Kidney (tissue), 22 donors: ENCODE measurements around the gene OLIG3. TPM values are rescaled to one million over a fixed set of nuclear protein-coding genes. Genes with fewer than 3 reads are reported as not detected.

Source experiments
- DNase-seq, 5 donors: peaks; one replicate each; pipeline ENCODE4 v3.0.0-alpha.2; 2013 to 2020
- FAIRE-seq: peaks from 2 replicates; lab custom pipeline; 2012; peaks lifted over from hg19 to GRCh38; lab: Jason Lieb, UNC
- H3K27ac ChIP-seq, 2 donors: one replicate each; pipeline ENCODE4 v1.7.0; 2013; ENCODE audit warnings: low read depth in 2 of 2, low read length in 2 of 2, inconsistent platforms in 1 of 2
- H3K27me3 ChIP-seq: one replicate; pipeline ENCODE4 v1.7.1; 2013; ENCODE audit warnings: low read length, inconsistent platforms; ENCODE audit not compliant: control insufficient read depth, insufficient read depth
- H3K36me3 ChIP-seq, 3 donors: one replicate each; pipeline versions ENCODE4 v1.7.0 to v1.7.1; 2013; ENCODE audit warnings: low read length in 3 of 3, control low read depth in 1 of 3, inconsistent platforms in 1 of 3; ENCODE audit not compliant: insufficient read depth in 3 of 3, control insufficient read depth in 2 of 3
- H3K4me1 ChIP-seq, 3 donors: one replicate each; pipeline versions ENCODE4 v1.7.0 to v1.7.1; 2013; ENCODE audit warnings: low read length in 3 of 3, inconsistent platforms in 1 of 3, low read depth in 1 of 3; ENCODE audit not compliant: control insufficient read depth in 2 of 3, insufficient read depth in 2 of 3
- H3K4me3 ChIP-seq, 3 donors: one replicate each; pipeline versions ENCODE4 v1.7.0 to v1.8.1; 2013; ENCODE audit warnings: low read length in 3 of 3, control low read depth in 1 of 3, inconsistent platforms in 1 of 3
- H3K9ac ChIP-seq, 3 donors: one replicate each; pipeline versions ENCODE4 v1.7.0 to v1.7.1; 2013; ENCODE audit warnings: low read length in 3 of 3, control low read depth in 1 of 3, inconsistent platforms in 1 of 3
- H3K9me3 ChIP-seq, 3 donors: one replicate each; pipeline versions ENCODE4 v1.7.0 to v1.7.1; 2013; ENCODE audit warnings: low read length in 3 of 3, control low read depth in 1 of 3, inconsistent platforms in 1 of 3; ENCODE audit not compliant: control insufficient read depth in 2 of 3, insufficient read depth in 1 of 3
- intact Hi-C: fragments of 100-400 bp; cut with DNase I; formaldehyde crosslinking; loops from one replicate; pipeline ENCODE4 v1.11.1; 2022
- long read RNA-seq, 10 donors: library from polyadenylated mRNA in 1 of 10; unstranded in 1 of 10; transcript quantifications; one replicate each; pipeline ENCODE4 v2.0.0 and lab custom pipeline, GENCODE V29; 2021 to 2026
- polyA plus RNA-seq: library from polyadenylated mRNA; stranded (reverse); fragments of 350-450 nt; fragmentation: Illumina TruSeq; extraction: RNeasy Lipid Tissue Mini Kit (QIAGEN cat#74804); gene quantifications from one replicate; pipeline ENCODE4 v1.2.3, GENCODE V29; 2014; ENCODE audit warnings: low read depth, low replicate concordance; ENCODE audit not compliant: insufficient read depth
- total RNA-seq: library from RNA; stranded (reverse); fragmentation: NEBNext Ultra II Directional; extraction: Animal tissue kit (Norgen Biotek cat#: 25700); gene quantifications from one replicate; pipeline ENCODE4 v1.2.1, GENCODE V29; 2021
- TF ChIP-seq, protein P1 (sequence below): IDR thresholded peaks from 3 replicates; pipeline ENCODE4 v1.5.1; 2012; ENCODE audit warnings: mild to moderate bottlenecking, moderate library complexity, borderline replicate concordance; ENCODE audit not compliant: insufficient read depth; ENCODE audit errors: extremely low read depth
- donor health status: control.
- donor health status: control.
- donor health status: control.
- donor health status: control.
- donor health status: control.
- donor health status: DM: yes; HTN: yes; CAD: no.
- donor health status: Normal renal cell carcinoma (clear cell type).

The OLIG3 gene
- not detected for total RNA-seq
- not detected for polyA plus RNA-seq
- long read RNA-seq, donor 1: 0 reads
- long read RNA-seq, donor 2: 0 reads
- long read RNA-seq, donor 3: 0 reads
- long read RNA-seq, donor 4: 0 reads
- long read RNA-seq, donor 5: 0 reads
- long read RNA-seq, donor 6: 0 reads
- long read RNA-seq, donor 7: 0 reads
- long read RNA-seq, donor 8: 0 reads
- long read RNA-seq, donor 9, partial matches to known transcripts: 0 of 1 reads
- long read RNA-seq, donor 9, other reads (novel, unspliced or antisense): 0 of 1 reads
- long read RNA-seq, donor 10: 0 reads

DNA sequence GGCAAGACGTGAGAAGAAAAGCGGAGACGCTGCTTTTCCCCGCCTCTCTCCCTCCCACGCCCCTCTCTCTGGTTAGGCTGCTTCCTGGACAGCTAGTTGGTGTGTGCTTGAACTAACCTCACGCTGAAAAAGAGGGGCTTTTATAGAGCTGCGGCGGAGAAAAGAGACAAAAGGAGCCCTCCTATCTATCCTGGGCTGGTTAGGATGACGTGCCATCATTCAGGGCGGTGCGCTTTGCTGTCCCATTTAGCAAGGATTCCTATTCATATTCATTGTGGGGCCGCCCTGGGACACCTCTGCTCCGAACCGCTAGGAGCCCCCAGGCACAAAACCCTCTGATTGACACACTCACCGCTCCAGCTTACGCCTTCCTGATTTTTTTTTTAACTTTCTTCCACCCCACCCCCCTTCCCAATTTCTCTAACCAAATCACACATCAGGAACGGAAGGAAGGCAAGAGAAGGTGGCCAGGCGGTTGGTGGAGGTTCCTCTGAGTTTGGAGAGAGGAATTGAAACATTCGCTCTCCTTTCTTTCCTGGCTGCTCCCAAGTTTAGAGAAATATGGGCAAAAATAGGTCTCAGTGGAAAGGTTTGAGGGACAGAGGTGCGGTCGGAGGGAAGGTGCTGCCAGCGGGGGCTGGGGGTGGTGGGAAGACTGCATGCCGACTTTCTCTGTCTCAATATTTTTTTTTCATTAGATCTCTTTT is at the start of gene OLIG3:
TSS of gene OLIG3 (minus strand) at position 114 of the 707 bp plus-strand sequence. CDS start 224 bp downstream, outside the sequence.
- H3K27ac ChIP-seq: no peak within 1 kb of the TSS
- H3K9me3 ChIP-seq: no peaks in the 10 kb centered on the region
- no peaks in the 10 kb centered on the region for H3K36me3 ChIP-seq
- TF ChIP-seq, protein P1, sequence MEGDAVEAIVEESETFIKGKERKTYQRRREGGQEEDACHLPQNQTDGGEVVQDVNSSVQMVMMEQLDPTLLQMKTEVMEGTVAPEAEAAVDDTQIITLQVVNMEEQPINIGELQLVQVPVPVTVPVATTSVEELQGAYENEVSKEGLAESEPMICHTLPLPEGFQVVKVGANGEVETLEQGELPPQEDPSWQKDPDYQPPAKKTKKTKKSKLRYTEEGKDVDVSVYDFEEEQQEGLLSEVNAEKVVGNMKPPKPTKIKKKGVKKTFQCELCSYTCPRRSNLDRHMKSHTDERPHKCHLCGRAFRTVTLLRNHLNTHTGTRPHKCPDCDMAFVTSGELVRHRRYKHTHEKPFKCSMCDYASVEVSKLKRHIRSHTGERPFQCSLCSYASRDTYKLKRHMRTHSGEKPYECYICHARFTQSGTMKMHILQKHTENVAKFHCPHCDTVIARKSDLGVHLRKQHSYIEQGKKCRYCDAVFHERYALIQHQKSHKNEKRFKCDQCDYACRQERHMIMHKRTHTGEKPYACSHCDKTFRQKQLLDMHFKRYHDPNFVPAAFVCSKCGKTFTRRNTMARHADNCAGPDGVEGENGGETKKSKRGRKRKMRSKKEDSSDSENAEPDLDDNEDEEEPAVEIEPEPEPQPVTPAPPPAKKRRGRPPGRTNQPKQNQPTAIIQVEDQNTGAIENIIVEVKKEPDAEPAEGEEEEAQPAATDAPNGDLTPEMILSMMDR: no peak
- H3K27me3 ChIP-seq: peaks cover 85% of the 10 kb centered on the region
- DNase-seq (peak in 2 of 5 donors; percentile 29 to 43), FAIRE-seq (no peak)
- H3K4me3 ChIP-seq: no peak within 1 kb of the TSS
- intact Hi-C loops: no loop called here
- H3K9ac ChIP-seq: no peak within 1 kb of the TSS
- H3K4me1 ChIP-seq: peaks cover 0 to 12% (median 9%) of the 10 kb centered on the region in 3 donors

GRCh38 chr6:137543114-137543513 is 48.9 kb upstream of the OLIG3 start:
- H3K9me3 ChIP-seq: no peaks in the 10 kb centered on the region
- intact Hi-C loops: no loop called here
- TF ChIP-seq, protein P1: no peak
- no peaks in the 10 kb centered on the region for H3K4me1 ChIP-seq
- H3K27me3 ChIP-seq: no peaks in the 10 kb centered on the region
- no peaks in the 10 kb centered on the region for H3K36me3 ChIP-seq
- H3K9ac ChIP-seq: no peak overlapping the region
- H3K4me3 ChIP-seq: no peak overlapping the region
- DNase-seq (no peak), FAIRE-seq (no peak)
- H3K27ac ChIP-seq: no peak overlapping the region

DNA sequence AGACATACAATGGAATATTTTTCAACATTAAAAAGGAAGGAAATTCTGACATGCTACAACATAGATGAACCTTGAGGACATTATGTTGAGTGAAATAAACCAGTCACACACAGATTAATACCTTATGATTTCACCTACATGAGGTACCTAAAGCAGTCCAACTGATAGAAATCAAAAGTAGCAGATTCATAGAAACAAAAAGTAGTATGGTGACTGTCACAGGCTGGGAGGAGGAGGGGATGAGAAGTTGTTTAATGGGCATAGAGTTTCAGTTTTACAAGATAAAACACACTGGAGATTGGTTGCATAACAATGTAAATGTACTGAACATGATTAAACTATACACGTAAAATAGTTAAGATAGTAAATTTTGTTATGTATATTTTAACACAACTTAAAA is 48.5 kb upstream of the OLIG3 start:
- no peaks in the 10 kb centered on the region for H3K36me3 ChIP-seq
- no peak overlapping the region for H3K9ac ChIP-seq
- no peak overlapping the region for H3K27ac ChIP-seq
- no peaks in the 10 kb centered on the region for H3K27me3 ChIP-seq
- intact Hi-C loops: no loop called here
- TF ChIP-seq, protein P1: no peak
- no peaks in the 10 kb centered on the region for H3K9me3 ChIP-seq
- no peaks in the 10 kb centered on the region for H3K4me1 ChIP-seq
- no peak for DNase-seq
- H3K4me3 ChIP-seq: no peak overlapping the region
- no peak for FAIRE-seq
